Measurements from ENCODE around the gene PPP1R1C.

PPP1R1C gene

GRCh38 chr2:182116774-182117173 lies 131.1 kb downstream of the PPP1R1C start:
- no peak overlapping the region for H3K27ac ChIP-seq (ENCODE audit: low read depth, low read length)
- no peaks in the 10 kb centered on the region for H3K27me3 ChIP-seq (ENCODE audit: control insufficient read depth, low read length)
- no peaks in the 10 kb centered on the region for H4K20me1 ChIP-seq (ENCODE audit: control insufficient read depth, insufficient read depth, low read depth, low read length)
- no peak for TF ChIP-seq EZH2phosphoT487 (IDR thresholded peaks at IDR 0.05; ENCODE audit: borderline replicate concordance, low read length)
- TF ChIP-seq CTCF (IDR thresholded peaks at IDR 0.05; ENCODE audit: low read depth, low read length, poor library complexity, severe bottlenecking) = no peak
- H3K9me2 ChIP-seq (replicated peaks; ENCODE audit: control insufficient read depth, low read length) = no peaks in the 10 kb centered on the region
- no peaks in the 10 kb centered on the region for H3K9me3 ChIP-seq (ENCODE audit: control insufficient read depth, insufficient read depth, low read length)
- no peaks in the 10 kb centered on the region for H3F3A ChIP-seq (ENCODE audit: control insufficient read depth, insufficient read depth)
- no peak overlapping the region for H3K4me3 ChIP-seq (ENCODE audit: low read length)
- no peaks in the 10 kb centered on the region for H3K4me1 ChIP-seq (ENCODE audit: control insufficient read depth, low read length)
- H3K36me3 ChIP-seq (ENCODE audit: control insufficient read depth, low read length) = no peaks in the 10 kb centered on the region
- no peaks in the 10 kb centered on the region for H3K79me2 ChIP-seq (ENCODE audit: control insufficient read depth, low read length)
- H3K4me2 ChIP-seq (ENCODE audit: low read length) = no peak overlapping the region

GRCh38 chr2:182117196-182117595 lies 131.5 kb downstream of the PPP1R1C start:
- no peaks in the 10 kb centered on the region for H3K36me3 ChIP-seq (ENCODE audit: control insufficient read depth, low read length)
- no peaks in the 10 kb centered on the region for H4K20me1 ChIP-seq (ENCODE audit: control insufficient read depth, insufficient read depth, low read depth, low read length)
- no peak overlapping the region for H3K27ac ChIP-seq (ENCODE audit: low read depth, low read length)
- TF ChIP-seq EZH2phosphoT487 (IDR thresholded peaks at IDR 0.05; ENCODE audit: borderline replicate concordance, low read length) (no peak), CTCF (IDR thresholded peaks at IDR 0.05; ENCODE audit: low read depth, low read length, poor library complexity, severe bottlenecking) (no peak)
- H3K79me2 ChIP-seq (ENCODE audit: control insufficient read depth, low read length) = no peaks in the 10 kb centered on the region
- no peaks in the 10 kb centered on the region for H3K9me2 ChIP-seq (replicated peaks; ENCODE audit: control insufficient read depth, low read length)
- H3K4me1 ChIP-seq (ENCODE audit: control insufficient read depth, low read length) = no peaks in the 10 kb centered on the region
- H3F3A ChIP-seq (ENCODE audit: control insufficient read depth, insufficient read depth) = no peaks in the 10 kb centered on the region
- no peak overlapping the region for H3K4me2 ChIP-seq (ENCODE audit: low read length)
- no peaks in the 10 kb centered on the region for H3K9me3 ChIP-seq (ENCODE audit: control insufficient read depth, insufficient read depth, low read length)
- H3K27me3 ChIP-seq (ENCODE audit: control insufficient read depth, low read length) = no peaks in the 10 kb centered on the region
- no peak overlapping the region for H3K4me3 ChIP-seq (ENCODE audit: low read length)

DNA sequence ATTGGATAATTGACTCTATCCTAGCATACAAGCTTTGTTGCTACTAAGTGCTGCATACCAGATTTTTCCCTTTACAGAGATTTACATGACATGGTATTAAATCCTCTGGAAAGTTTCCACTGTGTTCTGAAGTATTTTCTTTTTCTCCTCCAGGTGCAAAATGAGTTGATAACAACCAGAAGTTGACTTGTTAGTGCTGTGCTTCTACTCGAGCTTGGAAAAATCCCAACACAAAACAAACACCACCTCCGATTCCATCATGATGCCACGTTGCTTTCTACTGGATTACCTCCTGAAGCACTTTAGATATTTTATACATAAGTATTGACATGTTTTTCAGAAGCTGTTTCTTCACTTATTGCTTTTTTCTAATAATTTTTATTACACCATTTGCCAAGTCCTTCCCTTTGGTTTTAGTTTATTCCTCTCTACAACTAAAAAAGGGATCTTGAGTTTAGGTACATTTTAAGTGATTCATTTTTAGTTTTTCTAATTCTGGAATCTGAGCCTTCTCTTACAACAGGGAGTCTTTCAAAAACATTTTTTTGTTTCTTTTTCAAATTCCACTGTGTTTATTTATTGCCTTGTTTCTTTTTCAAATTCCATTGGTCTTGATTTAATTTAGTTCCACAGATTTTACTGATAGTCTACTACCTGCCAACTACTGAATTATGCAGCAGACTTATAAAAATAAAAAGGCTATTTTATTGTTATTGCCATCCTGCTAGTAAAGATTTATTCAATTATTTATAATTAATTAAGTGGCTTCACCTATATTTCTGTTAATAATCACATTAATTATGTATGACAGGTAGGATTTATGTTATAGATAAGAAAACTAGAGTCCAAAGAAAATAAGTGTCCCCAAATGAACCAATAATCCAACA lies 143.4 kb downstream of the PPP1R1C start:
- Histone ChIP-seq H3K9me2 (replicated peaks; ENCODE audit: control insufficient read depth, low read length) (no peaks in the 10 kb centered on the region), H3K4me1 (ENCODE audit: control insufficient read depth, low read length) (peaks cover 3% of the 10 kb centered on the region; the same call in 1 of the 2 replicates), H4K20me1 (ENCODE audit: control insufficient read depth, insufficient read depth, low read depth, low read length) (no peaks in the 10 kb centered on the region), H3K79me2 (ENCODE audit: control insufficient read depth, low read length) (no peaks in the 10 kb centered on the region), H3K36me3 (ENCODE audit: control insufficient read depth, low read length) (no peaks in the 10 kb centered on the region), H3K4me2 (ENCODE audit: low read length) (no peak overlapping the region), H3K27me3 (ENCODE audit: control insufficient read depth, low read length) (no peaks in the 10 kb centered on the region), H3K9me3 (ENCODE audit: control insufficient read depth, insufficient read depth, low read length) (no peaks in the 10 kb centered on the region), H3K27ac (ENCODE audit: low read depth, low read length) (no peak overlapping the region), H3F3A (ENCODE audit: control insufficient read depth, insufficient read depth) (no peaks in the 10 kb centered on the region), H3K4me3 (ENCODE audit: low read length) (no peak overlapping the region)
- TF ChIP-seq CTCF (IDR thresholded peaks at IDR 0.05; ENCODE audit: low read depth, low read length, poor library complexity, severe bottlenecking) (no peak), EZH2phosphoT487 (IDR thresholded peaks at IDR 0.05; ENCODE audit: borderline replicate concordance, low read length) (no peak)
